Lung (tissue), 12 donors: ENCODE data around the gene HYAL2. TPM values are rescaled to one million over a fixed set of nuclear protein-coding genes. Genes with fewer than 3 reads are reported as not detected.
A peak's percentile ranks its signal among the peaks of the same experiment; 100 is the strongest.

Source experiments
- ATAC-seq: fragments of 200-7000 bp; cut with Tn5 transposase; one replicate; pipeline ENCODE4 v1.9.1; 2020; ENCODE audit warnings: moderate number of reproducible peaks; ENCODE audit not compliant: insufficient read depth, low FRiP score
- DNase-seq, 3 donors: peaks; one replicate each; pipeline ENCODE4 v3.0.0-alpha.2; 2013 to 2017
- H3K27ac ChIP-seq, 2 donors: one replicate each; pipeline ENCODE4 v1.5.1; 2013; ENCODE audit warnings: mild to moderate bottlenecking in 2 of 2, moderate library complexity in 2 of 2, control low read depth in 1 of 2, inconsistent platforms in 1 of 2, low read depth in 1 of 2, low read length in 1 of 2
- H3K27me3 ChIP-seq, 3 donors: one replicate each; pipeline ENCODE4 v1.5.1; 2013; ENCODE audit warnings: low read length in 2 of 3; ENCODE audit not compliant: control insufficient read depth in 3 of 3, insufficient read depth in 3 of 3
- H3K36me3 ChIP-seq, 4 donors: one replicate each; pipeline ENCODE4 v1.5.1; 2013; ENCODE audit warnings: low read length in 4 of 4, mild to moderate bottlenecking in 1 of 4, moderate library complexity in 1 of 4; ENCODE audit not compliant: control insufficient read depth in 4 of 4, insufficient read depth in 4 of 4
- H3K4me1 ChIP-seq, 5 donors: one replicate each; pipeline ENCODE4 v1.5.1; 2013; ENCODE audit warnings: low read length in 5 of 5, mild to moderate bottlenecking in 2 of 5, moderate library complexity in 1 of 5; ENCODE audit not compliant: control insufficient read depth in 5 of 5, insufficient read depth in 5 of 5
- H3K4me3 ChIP-seq: one replicate; pipeline ENCODE4 v1.5.1; 2013; ENCODE audit warnings: mild to moderate bottlenecking, control low read depth, moderate library complexity
- H3K9ac ChIP-seq, 2 donors: one replicate each; pipeline ENCODE4 v1.5.1; 2013; ENCODE audit warnings: low read length in 2 of 2, control low read depth in 1 of 2; ENCODE audit not compliant: insufficient read depth in 1 of 2
- H3K9me3 ChIP-seq, 4 donors: one replicate each; pipeline ENCODE4 v1.5.1; 2013; ENCODE audit warnings: low read length in 3 of 4, mild to moderate bottlenecking in 1 of 4, moderate library complexity in 1 of 4; ENCODE audit not compliant: control insufficient read depth in 4 of 4, insufficient read depth in 3 of 4
- CTCF ChIP-seq: IDR thresholded peaks from 2 replicates; pipeline ENCODE4 v1.5.1; 2012; ENCODE audit warnings: mild to moderate bottlenecking; ENCODE audit errors: control extremely low read depth, extremely low read depth
- WGBS, 2 donors: extraction: QIAGEN DNeasy Blood & Tissue Kit; methylation state at CpG; one replicate each; pipeline ENCODE4 v1.1.7; 2013; 5-methylcytosine and 5-hydroxymethylcytosine counted together
- polyA plus RNA-seq, 2 donors: library from polyadenylated mRNA; stranded (reverse); fragments of 200-250 nt; gene quantifications; one replicate each; pipeline ENCODE4 v1.2.1, GENCODE V29; 2013
- total RNA-seq, 2 donors: library from RNA; depleted of rRNA in 1 of 2; stranded (reverse); fragments of >200 nt in 1 of 2; gene quantifications; one replicate each; pipeline ENCODE4 v1.2.1, GENCODE V29; 2014 to 2021
- donor health status: control.
- donor health status: control.
- donor health status: Bipolar disorder and iron deficiency.
- donor health status: healthy.
- donor health status: DM: yes; HTN: yes; CAD: no.

Gene HYAL2
- total and polyA plus RNA-seq, 4 donors = 94.3 to 218 (median 201) TPM

- 0% methylated on average over 77 to 79 of the region's 79 CpGs for whole genome bisulfite sequencing, 2 donors
- ATAC-seq (peak; percentile 84), DNase-seq (peak; percentile 99)
- Histone ChIP-seq H3K4me1 (peaks cover 10 to 58% (median 21%) of the 10 kb centered on the region in 5 donors), H3K27ac (peak overlapping the region; percentile 89 to 96), H3K27me3 (peaks cover 0 to 5% (median 0%) of the 10 kb centered on the region in 3 donors), H3K36me3 (peaks cover 0 to 7% (median 2%) of the 10 kb centered on the region in 4 donors), H3K4me3 (peak overlapping the region; percentile 90), H3K9ac (peak overlapping the region; percentile 63 to 89), H3K9me3 (no peaks in the 10 kb centered on the region)
- TF ChIP-seq CTCF = no peak
Measured at GRCh38 chr3:50337175-50337861, 14.8 kb upstream of the HYAL2 start.

- Histone ChIP-seq H3K4me3 (peak overlapping the region; percentile 90), H3K9me3 (no peaks in the 10 kb centered on the region), H3K27me3 (peaks cover 0 to 5% (median 0%) of the 10 kb centered on the region in 3 donors), H3K9ac (peak overlapping the region; percentile 63 to 89), H3K36me3 (peaks cover 4 to 13% (median 9%) of the 10 kb centered on the region in 4 donors), H3K27ac (peak overlapping the region; percentile 89 to 96), H3K4me1 (peaks cover 10 to 53% (median 20%) of the 10 kb centered on the region in 5 donors)
- DNase-seq = no peak
- 1 to 3% methylated on average over 26 to 31 of the region's 31 CpGs for WGBS, 2 donors
- peak; percentile 10 for ATAC-seq
- TF ChIP-seq CTCF = no peak
Measured at GRCh38 chr3:50336452-50337174, 14.1 kb upstream of the HYAL2 start.

GRCh38 chr3:50334339-50335075 is 12.0 kb upstream of the HYAL2 start:
- peak overlapping the region in 1 of 2 donors; percentile 26 for H3K9ac ChIP-seq
- DNase-seq (no peak), ATAC-seq (no peak)
- H3K36me3 ChIP-seq = peaks cover 24 to 33% (median 30%) of the 10 kb centered on the region in 4 donors
- H3K27ac ChIP-seq = peak overlapping the region; percentile 86 to 89
- H3K9me3 ChIP-seq = no peaks in the 10 kb centered on the region
- no peak for TF ChIP-seq CTCF
- H3K4me1 ChIP-seq = peaks cover 10 to 32% (median 15%) of the 10 kb centered on the region in 5 donors
- 52 to 63% methylated on average over 5 of the region's 5 CpGs for WGBS, 2 donors
- no peaks in the 10 kb centered on the region for H3K27me3 ChIP-seq
- H3K4me3 ChIP-seq = no peak overlapping the region
